ENCODE data around the gene TCAF1. TPM values are rescaled to one million over a fixed set of nuclear protein-coding genes. Genes with fewer than 3 reads are reported as not detected.

TCAF1 gene
- total and polyA plus RNA-seq, 12 donors: 41.3 to 177 (median 117) TPM

DNA sequence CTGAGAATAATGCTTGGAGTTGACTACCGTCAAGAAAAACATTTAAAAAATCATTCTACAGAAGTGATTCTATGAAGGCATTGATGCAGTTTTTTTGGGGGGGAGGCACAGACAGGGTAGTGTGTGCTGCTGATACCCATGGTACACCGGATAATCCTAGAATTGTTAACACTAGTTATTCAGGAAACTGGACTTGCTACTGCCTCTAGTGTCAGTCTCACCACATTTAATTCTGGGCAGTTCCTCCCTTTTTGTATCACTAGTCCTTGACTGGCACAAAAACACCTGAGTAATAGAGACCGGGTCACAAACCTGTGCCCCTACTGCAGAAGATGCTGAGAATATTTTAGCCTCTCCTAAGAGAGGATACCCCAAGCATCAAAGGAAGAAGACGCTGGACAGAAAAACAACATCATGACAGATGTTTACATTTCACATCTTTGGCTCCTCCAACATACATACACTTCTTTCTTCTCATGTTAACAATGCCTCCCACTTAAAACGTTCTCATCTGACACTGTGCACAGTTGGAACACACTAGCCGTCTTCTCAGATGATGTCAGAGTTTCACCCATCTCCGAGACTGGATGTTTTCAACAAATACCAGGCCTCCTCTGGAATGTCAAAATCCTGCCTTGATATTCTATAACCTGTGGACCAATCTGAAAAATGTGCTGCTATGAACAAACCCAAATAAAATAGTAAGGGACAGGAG lies 13.1 kb upstream of the TCAF1 start:
- no peaks in the 10 kb centered on the region for H3K9me3 ChIP-seq (replicated peaks in 1 of 3)
- no peaks in the 10 kb centered on the region for H3K4me1 ChIP-seq (replicated peaks in 1 of 2)
- WGBS, 4 donors: 77 to 83% (median 78%) methylated on average over 7 of the region's 7 CpGs
- H3K27ac ChIP-seq: no peak overlapping the region
- no peak for DNase-seq
- intact Hi-C loops (cut with DNase I): no loop called here
- TF ChIP-seq, protein P1, sequence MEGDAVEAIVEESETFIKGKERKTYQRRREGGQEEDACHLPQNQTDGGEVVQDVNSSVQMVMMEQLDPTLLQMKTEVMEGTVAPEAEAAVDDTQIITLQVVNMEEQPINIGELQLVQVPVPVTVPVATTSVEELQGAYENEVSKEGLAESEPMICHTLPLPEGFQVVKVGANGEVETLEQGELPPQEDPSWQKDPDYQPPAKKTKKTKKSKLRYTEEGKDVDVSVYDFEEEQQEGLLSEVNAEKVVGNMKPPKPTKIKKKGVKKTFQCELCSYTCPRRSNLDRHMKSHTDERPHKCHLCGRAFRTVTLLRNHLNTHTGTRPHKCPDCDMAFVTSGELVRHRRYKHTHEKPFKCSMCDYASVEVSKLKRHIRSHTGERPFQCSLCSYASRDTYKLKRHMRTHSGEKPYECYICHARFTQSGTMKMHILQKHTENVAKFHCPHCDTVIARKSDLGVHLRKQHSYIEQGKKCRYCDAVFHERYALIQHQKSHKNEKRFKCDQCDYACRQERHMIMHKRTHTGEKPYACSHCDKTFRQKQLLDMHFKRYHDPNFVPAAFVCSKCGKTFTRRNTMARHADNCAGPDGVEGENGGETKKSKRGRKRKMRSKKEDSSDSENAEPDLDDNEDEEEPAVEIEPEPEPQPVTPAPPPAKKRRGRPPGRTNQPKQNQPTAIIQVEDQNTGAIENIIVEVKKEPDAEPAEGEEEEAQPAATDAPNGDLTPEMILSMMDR (IDR thresholded peaks at IDR 0.05): no peak
- no peak for TF ChIP-seq POLR2A (IDR thresholded peaks at IDR 0.05)
- H3K27me3 ChIP-seq: no peaks in the 10 kb centered on the region
- no peaks in the 10 kb centered on the region for H3K36me3 ChIP-seq (replicated peaks in 1 of 2)
- no peak overlapping the region for H3K4me3 ChIP-seq

DNA sequence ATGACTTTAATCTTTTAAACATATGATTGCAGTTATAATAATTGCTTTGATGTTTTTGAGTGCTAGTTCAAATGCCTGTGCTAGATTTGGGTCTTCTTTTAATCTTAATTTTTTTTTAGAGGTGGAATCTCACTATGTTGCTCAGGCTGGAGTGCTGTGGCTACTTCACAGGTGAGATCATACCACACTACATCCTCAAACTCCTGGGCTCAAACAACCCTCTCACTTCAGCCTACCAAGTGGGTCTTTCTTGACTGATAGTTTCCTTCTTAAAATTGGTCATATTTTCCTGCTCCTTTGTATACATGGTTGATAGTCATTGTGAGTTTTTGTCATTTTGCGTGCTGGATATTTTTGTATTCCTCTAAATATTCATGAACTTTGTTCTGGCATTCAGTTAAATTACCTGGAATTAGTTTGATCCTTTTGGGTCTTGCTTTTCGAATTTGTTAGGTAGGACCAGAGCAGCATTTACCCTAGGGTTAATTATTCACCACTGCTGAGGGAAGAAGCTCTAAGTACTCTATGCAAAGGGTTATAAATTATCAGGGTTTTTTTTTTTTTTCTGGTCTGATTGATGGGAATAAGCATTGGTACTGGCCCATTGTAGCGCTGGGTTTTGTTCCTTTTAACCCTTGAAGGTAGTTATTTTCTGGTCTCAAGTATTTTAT lies 12.1 kb upstream of the TCAF1 start:
- TF ChIP-seq POLR2A (IDR thresholded peaks at IDR 0.05): no peak
- TF ChIP-seq, protein P1 (IDR thresholded peaks at IDR 0.05): no peak
- Histone ChIP-seq H3K36me3 (replicated peaks in 1 of 2) (no peaks in the 10 kb centered on the region), H3K9me3 (replicated peaks in 1 of 3) (no peaks in the 10 kb centered on the region), H3K27me3 (no peaks in the 10 kb centered on the region), H3K4me1 (replicated peaks in 1 of 2) (no peaks in the 10 kb centered on the region), H3K4me3 (no peak overlapping the region), H3K27ac (no peak overlapping the region)
- intact Hi-C loops (cut with DNase I): no loop called here
- DNase-seq: no peak
- 84 to 96% (median 91%) methylated on average over 3 of the region's 3 CpGs for WGBS, 4 donors

DNA sequence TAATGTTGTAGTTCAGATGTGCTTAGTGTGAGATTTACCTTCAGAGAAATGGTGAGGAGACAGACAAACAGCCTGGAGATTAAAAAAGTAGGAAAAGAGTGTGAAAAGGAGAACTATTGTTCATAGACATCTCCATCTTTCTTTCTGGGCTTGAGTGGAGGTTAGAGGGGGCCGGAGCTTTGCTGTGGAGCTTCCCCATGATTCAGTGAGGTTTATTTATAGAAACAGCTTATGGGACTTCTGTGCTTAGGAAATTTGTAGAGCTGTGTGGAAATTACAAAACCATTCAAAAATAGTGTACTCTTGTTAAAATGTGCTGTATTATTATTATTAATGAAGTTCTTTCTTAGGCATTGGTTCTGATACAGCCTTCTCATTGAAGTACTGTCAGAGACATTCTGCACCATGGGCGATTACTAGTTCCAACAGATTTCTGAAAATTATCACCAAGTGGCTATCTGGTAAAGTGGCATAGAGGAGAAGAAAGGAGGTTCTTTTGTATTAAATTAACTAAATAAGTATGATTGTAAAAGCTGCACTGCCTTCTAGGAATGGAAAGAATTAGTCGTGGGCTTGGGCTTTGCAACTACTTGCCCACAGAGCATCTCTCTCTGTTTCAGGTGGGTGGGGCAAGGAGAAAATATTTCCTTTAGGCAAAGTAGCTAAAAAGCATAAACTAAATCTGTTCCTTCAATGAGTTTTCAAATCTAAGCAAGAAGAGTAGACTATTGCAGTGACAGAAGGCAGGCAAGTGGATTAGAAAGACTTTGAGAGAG lies 8.7 kb upstream of the TCAF1 start:
- Histone ChIP-seq H3K9me3 (replicated peaks in 1 of 3) (no peaks in the 10 kb centered on the region), H3K36me3 (replicated peaks in 1 of 2) (no peaks in the 10 kb centered on the region), H3K4me3 (no peak overlapping the region), H3K27me3 (no peaks in the 10 kb centered on the region), H3K4me1 (replicated peaks in 1 of 2) (no peaks in the 10 kb centered on the region), H3K27ac (no peak overlapping the region)
- no peak for TF ChIP-seq POLR2A (IDR thresholded peaks at IDR 0.05)
- TF ChIP-seq, protein P1 (IDR thresholded peaks at IDR 0.05): no peak
- no peak for DNase-seq
- intact Hi-C loops (cut with DNase I): no loop called here
- 80 to 83% (median 82%) methylated on average over 3 of the region's 3 CpGs for WGBS, 4 donors

DNA sequence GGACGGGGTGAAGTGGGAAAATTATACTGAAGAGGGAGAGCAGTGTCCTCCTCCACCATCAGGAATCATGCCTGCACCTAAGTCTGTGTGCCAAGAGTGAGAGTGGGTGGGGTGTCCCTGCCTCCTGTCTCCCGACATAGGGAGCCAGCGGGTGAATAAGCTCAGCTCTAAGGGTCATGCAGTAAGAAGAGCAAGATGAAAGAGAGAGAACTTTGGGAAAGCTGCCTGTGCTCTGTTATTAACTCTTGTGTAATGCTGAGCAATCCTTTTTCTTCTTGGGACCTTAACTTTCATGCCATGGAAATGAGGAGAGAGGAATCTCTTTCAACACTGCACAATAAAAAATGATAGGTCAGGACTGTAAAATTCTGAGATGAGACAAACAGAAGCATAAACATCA lies 7.9 kb upstream of the TCAF1 start:
- peaks cover 6% of the 10 kb centered on the region in 2 donors for H3K4me1 ChIP-seq (replicated peaks in 1 of 2)
- no peak overlapping the region for H3K27ac ChIP-seq
- H3K36me3 ChIP-seq (replicated peaks in 1 of 2): no peaks in the 10 kb centered on the region
- TF ChIP-seq, protein P1 (IDR thresholded peaks at IDR 0.05): no peak
- no peak for TF ChIP-seq POLR2A (IDR thresholded peaks at IDR 0.05)
- no peak overlapping the region for H3K4me3 ChIP-seq
- H3K9me3 ChIP-seq (replicated peaks in 1 of 3): no peaks in the 10 kb centered on the region
- DNase-seq: no peak
- intact Hi-C loops (cut with DNase I): no loop called here
- no peaks in the 10 kb centered on the region for H3K27me3 ChIP-seq
- WGBS, 4 donors: 72 to 88% (median 83%) methylated on average over 3 of the region's 3 CpGs
